Skeletal muscle satellite cell (primary cell): ENCODE results near the gene MCU.

Experiments
- H3K27me3 ChIP-seq: 2 replicates; pipeline ENCODE4 v1.7.0; 2013; ENCODE audit warnings: low read length; ENCODE audit not compliant: control insufficient read depth, insufficient read depth
- H3K36me3 ChIP-seq: 2 replicates; pipeline ENCODE4 v1.7.0; 2013; ENCODE audit warnings: mild to moderate bottlenecking, control low read depth, low read length; ENCODE audit not compliant: insufficient read depth
- H3K4me1 ChIP-seq: 2 replicates; pipeline ENCODE4 v1.7.0; 2013; ENCODE audit warnings: low read length; ENCODE audit not compliant: control insufficient read depth, insufficient read depth
- H3K4me2 ChIP-seq: 2 replicates; pipeline ENCODE4 v1.7.0; 2013; ENCODE audit warnings: mild to moderate bottlenecking, low read length
- H3K4me3 ChIP-seq: 2 replicates; pipeline ENCODE4 v1.7.0; 2013; ENCODE audit warnings: low read length
- H3K9ac ChIP-seq: 2 replicates; pipeline ENCODE4 v1.7.0; 2013; ENCODE audit warnings: mild to moderate bottlenecking, low read depth, low read length, moderate library complexity
- H3K9me3 ChIP-seq: replicated peaks from 2 replicates; pipeline ENCODE4 v1.7.0; 2013; ENCODE audit warnings: mild to moderate bottlenecking, control low read depth, low read length

Gene MCU

GRCh38 chr10:72812753-72813430, 120.9 kb downstream of the MCU start:
- no peaks in the 10 kb centered on the region for H3K9me3 ChIP-seq
- no peaks in the 10 kb centered on the region for H3K36me3 ChIP-seq

GRCh38 chr10:72814099-72814790, 122.3 kb downstream of the MCU start:
- Histone ChIP-seq H3K4me2 (peak overlapping the region; percentile 8), H3K4me3 (no peak overlapping the region), H3K36me3 (no peaks in the 10 kb centered on the region), H3K9ac (no peak overlapping the region), H3K9me3 (no peaks in the 10 kb centered on the region), H3K27me3 (no peaks in the 10 kb centered on the region), H3K4me1 (peaks cover 31% of the 10 kb centered on the region)

More at GRCh38 chr10:72812753-72813430, 120.9 kb downstream of the MCU start:
- peak overlapping the region; percentile 73 for H3K4me2 ChIP-seq
- H3K27me3 ChIP-seq, result no peaks in the 10 kb centered on the region
- peaks cover 31% of the 10 kb centered on the region for H3K4me1 ChIP-seq
- peak overlapping the region; percentile 2 for H3K9ac ChIP-seq
- H3K4me3 ChIP-seq, result peak overlapping the region; percentile 13

GRCh38 chr10:72816565-72816964, 124.6 kb downstream of the MCU start:
- H3K27me3 ChIP-seq, result no peaks in the 10 kb centered on the region

GRCh38 chr10:72818076-72818475, 126.1 kb downstream of the MCU start:
- H3K9ac ChIP-seq, result no peak overlapping the region
- no peak overlapping the region for H3K4me3 ChIP-seq
- H3K27me3 ChIP-seq, result no peaks in the 10 kb centered on the region
- H3K36me3 ChIP-seq, result no peaks in the 10 kb centered on the region
- H3K4me2 ChIP-seq, result no peak overlapping the region
- peaks cover 18% of the 10 kb centered on the region for H3K4me1 ChIP-seq
- H3K9me3 ChIP-seq, result no peaks in the 10 kb centered on the region

More at GRCh38 chr10:72816565-72816964, 124.6 kb downstream of the MCU start:
- Histone ChIP-seq H3K36me3 (no peaks in the 10 kb centered on the region), H3K4me3 (no peak overlapping the region), H3K4me1 (peaks cover 31% of the 10 kb centered on the region), H3K9ac (no peak overlapping the region), H3K4me2 (no peak overlapping the region), H3K9me3 (no peaks in the 10 kb centered on the region)

- no peaks in the 10 kb centered on the region for H3K36me3 ChIP-seq
- H3K4me3 ChIP-seq, result no peak overlapping the region
- peaks cover 10% of the 10 kb centered on the region for H3K4me1 ChIP-seq
- H3K4me2 ChIP-seq, result no peak overlapping the region
- no peak overlapping the region for H3K9ac ChIP-seq
- no peaks in the 10 kb centered on the region for H3K9me3 ChIP-seq
- H3K27me3 ChIP-seq, result no peaks in the 10 kb centered on the region
Observed at GRCh38 chr10:72819053-72819452, 127.1 kb downstream of the MCU start.

GRCh38 chr10:72821606-72822005, 129.7 kb downstream of the MCU start:
- no peaks in the 10 kb centered on the region for H3K27me3 ChIP-seq
- no peaks in the 10 kb centered on the region for H3K9me3 ChIP-seq
- no peak overlapping the region for H3K9ac ChIP-seq
- H3K4me1 ChIP-seq, result no peaks in the 10 kb centered on the region
- no peak overlapping the region for H3K4me2 ChIP-seq
- no peak overlapping the region for H3K4me3 ChIP-seq
- no peaks in the 10 kb centered on the region for H3K36me3 ChIP-seq

- Histone ChIP-seq H3K4me3 (no peak overlapping the region), H3K36me3 (no peaks in the 10 kb centered on the region), H3K4me2 (no peak overlapping the region), H3K4me1 (no peaks in the 10 kb centered on the region), H3K9me3 (no peaks in the 10 kb centered on the region), H3K27me3 (no peaks in the 10 kb centered on the region), H3K9ac (no peak overlapping the region)
Observed at GRCh38 chr10:72822342-72822986, 130.5 kb downstream of the MCU start.

- H3K4me2 ChIP-seq, result no peak overlapping the region
- no peaks in the 10 kb centered on the region for H3K9me3 ChIP-seq
- H3K4me1 ChIP-seq, result no peaks in the 10 kb centered on the region
Observed at GRCh38 chr10:72825163-72825562, 133.2 kb downstream of the MCU start.

GRCh38 chr10:72826346-72826745, 134.4 kb downstream of the MCU start:
- Histone ChIP-seq H3K9ac (no peak overlapping the region), H3K27me3 (no peaks in the 10 kb centered on the region), H3K36me3 (no peaks in the 10 kb centered on the region), H3K4me2 (no peak overlapping the region), H3K9me3 (no peaks in the 10 kb centered on the region), H3K4me1 (no peaks in the 10 kb centered on the region), H3K4me3 (no peak overlapping the region)

More at GRCh38 chr10:72825163-72825562, 133.2 kb downstream of the MCU start:
- Histone ChIP-seq H3K27me3 (no peaks in the 10 kb centered on the region), H3K9ac (no peak overlapping the region), H3K4me3 (no peak overlapping the region), H3K36me3 (no peaks in the 10 kb centered on the region)

- H3K27me3 ChIP-seq, result no peaks in the 10 kb centered on the region
- H3K36me3 ChIP-seq, result no peaks in the 10 kb centered on the region
- no peak overlapping the region for H3K4me3 ChIP-seq
- no peaks in the 10 kb centered on the region for H3K9me3 ChIP-seq
- H3K4me2 ChIP-seq, result no peak overlapping the region
- no peaks in the 10 kb centered on the region for H3K4me1 ChIP-seq
- no peak overlapping the region for H3K9ac ChIP-seq
Observed at GRCh38 chr10:72828294-72828693, 136.4 kb downstream of the MCU start.

GRCh38 chr10:72830625-72831024, 138.7 kb downstream of the MCU start:
- Histone ChIP-seq H3K4me2 (no peak overlapping the region), H3K9ac (no peak overlapping the region), H3K4me3 (no peak overlapping the region), H3K27me3 (no peaks in the 10 kb centered on the region), H3K4me1 (peaks cover under 1% of the 10 kb centered on the region), H3K9me3 (no peaks in the 10 kb centered on the region), H3K36me3 (peaks cover 6% of the 10 kb centered on the region)
